Measurements from ENCODE around the gene CES1.
"Not testable (repeated sequence)": the region's sequence is repeated elsewhere in the genome, so short reads cannot be mapped to it uniquely, and the experiment has no call there.

The CES1 gene

DNA sequence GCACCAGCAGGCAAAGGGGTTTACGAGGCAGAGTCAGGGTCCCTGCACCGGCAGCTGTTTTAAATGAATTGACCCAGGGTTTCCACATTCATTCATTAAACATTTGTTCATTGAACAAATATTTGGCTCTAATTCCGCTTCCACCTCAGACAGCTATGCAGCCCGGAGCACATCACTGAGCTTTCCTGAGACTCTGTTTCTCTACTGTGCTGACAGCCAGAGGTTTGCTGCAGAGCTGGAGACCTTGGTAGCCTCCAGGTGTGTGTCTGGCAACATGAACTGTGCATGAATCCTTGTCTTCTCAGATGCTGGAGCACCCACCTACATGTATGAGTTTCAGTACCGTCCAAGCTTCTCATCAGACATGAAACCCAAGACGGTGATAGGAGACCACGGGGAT is 42.7 kb downstream of the CES1 start:
- DNase-seq: not testable (repeated sequence)

DNA sequence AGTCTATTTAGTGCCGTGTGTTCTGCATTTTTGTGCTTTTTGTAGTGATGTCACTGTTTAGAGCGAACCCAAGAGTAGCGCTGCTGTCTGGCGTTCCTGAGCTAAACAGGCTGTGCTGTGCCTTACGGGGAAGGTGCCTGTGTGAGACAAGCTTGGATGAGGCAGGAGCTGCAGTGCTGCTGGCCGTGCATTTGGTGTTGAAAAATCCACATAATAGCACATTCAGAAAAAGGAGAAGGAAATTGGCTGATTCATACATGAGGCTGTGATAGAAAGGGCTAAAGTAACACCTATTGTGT is 50.2 kb downstream of the CES1 start:
- DNase-seq: not testable (repeated sequence)

DNA sequence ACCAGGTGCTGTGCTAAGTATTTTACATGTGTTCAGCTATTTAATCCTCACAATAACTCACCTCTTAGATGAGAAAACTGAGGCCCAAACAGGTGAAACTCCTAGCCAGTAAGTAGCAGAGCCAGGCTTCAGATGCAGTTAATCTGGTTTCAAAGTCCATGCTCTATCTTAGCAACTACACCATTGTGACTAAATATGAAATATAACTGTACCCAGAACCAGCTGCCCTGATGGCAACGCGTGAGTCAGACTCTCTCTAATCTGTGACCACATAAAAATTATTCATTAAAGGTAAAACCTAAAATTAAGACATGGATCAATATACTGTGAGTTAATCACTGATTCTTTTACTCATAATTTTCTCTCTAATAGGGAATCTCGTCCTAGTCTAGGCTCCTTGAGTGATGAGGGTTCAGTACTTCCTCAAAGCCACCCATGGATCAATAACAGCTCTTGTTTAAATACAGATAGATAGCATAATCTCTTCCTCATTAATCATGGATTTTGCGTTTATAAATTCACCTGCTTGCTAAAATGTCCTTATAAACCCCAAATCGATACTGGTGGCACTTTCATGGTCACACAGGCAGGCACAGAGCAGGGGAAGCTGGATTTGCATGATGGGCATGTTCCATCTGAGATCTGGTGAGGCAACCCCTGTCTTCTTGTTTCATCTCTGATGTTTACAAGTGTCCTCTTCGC is 50.7 kb downstream of the CES1 start:
- DNase-seq: not testable (repeated sequence)

DNA sequence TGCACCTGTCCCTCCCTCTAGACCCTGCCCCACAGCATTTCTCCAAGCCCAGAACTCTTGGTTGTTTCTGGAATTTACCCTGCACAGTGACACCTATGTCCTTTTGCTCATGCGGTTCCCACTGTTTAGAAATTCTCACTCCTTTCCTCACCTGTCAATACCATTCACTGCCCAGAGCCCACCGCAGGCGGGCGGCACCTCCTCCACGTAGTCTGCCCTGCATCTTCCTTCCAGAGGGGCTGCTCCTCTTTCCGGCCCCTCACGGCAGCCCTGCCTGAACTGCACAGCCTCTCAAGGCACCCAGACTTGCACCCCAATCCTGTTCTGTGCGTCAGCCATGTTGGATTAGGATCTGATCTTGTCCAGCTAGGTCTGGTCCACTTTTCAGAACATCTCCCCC is 51.4 kb downstream of the CES1 start:
- DNase-seq: not testable (repeated sequence)

DNA sequence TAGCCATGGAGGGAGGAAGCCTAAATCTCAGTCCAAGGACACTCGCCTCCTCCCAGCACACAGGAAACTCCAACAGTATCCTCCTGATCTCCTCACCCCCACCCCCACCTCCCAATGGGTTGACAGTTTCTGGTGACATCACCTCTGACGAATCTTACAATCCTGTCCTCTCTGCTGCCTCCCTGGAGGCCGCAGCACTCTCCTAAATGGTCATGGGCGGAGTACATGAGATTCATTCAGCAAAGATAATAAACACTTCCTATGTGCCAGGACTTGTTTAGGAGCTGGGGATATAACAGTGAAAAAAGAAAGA is 52.8 kb downstream of the CES1 start:
- DNase-seq: not testable (repeated sequence)

DNA sequence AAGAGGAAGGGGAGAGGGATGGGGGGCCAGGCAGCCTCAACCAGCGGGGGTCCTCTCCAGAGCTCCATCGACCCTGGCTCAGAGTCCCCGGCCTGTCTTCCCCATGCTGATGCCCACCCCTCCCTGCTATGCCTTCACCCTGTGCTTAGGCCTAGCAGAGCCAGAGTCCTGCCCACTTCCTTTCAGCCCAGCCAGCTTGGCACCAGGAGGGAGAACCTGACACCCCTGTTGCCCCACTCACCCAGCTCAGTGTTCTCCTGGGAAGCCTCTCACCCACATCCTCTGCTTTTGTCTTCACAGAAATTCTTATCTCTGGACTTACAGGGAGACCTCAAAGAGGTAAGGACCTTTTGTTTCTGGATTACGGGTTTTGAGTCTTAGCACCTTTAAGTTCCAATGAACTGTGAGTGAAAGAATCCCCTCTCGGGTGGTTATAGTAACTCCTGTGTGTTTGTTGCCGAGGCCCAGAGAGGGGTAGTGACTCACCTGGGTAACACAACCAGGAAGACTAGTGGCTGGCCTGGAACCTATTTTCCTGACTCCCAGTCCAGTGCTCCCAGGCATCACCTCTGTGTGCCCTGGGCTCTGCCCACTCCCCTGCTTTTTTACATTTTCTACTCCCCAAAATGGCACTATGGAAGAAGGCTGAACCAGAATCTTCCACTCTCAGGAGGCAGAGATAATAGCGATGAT is 53.3 kb downstream of the CES1 start:
- no peak for DNase-seq

DNA sequence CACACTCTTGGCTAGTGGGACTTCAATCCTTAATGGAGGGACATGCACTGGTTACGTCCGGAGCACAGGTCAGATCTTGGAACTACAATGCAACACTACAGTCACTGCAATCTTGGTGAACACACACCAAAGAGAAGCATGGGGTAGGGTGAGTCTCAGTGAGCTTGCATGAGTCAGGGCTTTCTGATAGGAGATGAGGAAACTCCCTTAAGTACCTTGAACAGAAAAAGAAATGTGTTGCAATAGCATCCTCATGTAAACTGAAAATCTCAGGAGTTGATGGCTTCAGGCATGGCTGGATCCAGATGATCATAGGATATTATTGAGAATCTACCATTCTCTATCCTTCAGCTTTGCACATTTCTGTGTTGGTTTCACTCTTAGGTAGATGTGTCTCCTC is 54.1 kb downstream of the CES1 start:
- no peak for DNase-seq

DNA sequence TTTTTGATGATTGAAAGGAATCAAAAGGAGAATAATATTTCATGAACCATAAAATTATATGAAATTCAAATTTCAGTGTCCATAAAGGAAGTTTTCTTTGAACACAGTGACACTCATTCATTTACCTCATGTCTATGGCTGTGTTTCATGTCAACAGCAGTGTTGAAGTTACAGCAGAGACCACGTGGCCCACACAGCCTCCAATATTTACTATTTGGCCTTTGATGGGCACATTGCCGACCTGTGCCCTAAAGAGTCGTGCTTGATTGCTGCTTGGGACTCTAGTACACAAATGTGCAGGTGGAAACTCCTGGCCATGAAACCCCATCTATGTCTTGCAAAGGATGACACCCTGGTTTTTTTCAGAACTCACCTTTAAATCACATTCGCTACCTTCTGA is 57.0 kb downstream of the CES1 start:
- no peak for DNase-seq

DNA sequence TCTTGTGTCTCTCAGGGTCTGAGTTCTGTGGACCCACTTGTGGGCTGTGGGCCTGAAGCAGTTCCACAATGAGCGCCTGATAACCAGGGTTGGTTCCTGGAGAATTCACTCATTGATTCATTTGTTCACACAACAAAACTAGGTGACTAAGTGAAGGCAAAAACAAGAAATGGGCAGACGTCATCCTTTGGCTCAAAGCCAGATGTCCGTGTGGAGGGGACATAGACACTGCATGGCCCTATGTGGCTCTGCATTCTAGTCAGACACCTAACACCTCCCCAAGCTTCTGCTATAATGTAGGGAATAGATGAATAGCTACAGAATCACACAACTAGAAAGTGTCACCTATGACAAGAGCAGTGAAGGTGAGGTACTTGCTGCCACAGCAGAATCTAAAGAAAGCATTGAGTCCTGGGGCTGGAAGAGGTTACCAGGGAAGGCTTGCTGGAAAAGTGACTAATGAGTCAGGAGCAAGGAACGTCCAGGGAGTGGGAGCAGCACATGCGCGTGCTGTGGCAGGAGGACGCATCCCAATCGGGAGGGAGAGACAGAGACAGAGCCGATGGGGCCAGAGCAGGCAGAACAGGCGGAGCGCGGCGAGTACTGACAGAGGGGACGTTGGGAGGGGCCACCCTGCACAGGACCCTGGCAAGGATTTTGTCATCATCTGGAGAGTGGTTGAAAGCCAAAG is 58.9 kb downstream of the CES1 start:
- no peak for DNase-seq

DNA sequence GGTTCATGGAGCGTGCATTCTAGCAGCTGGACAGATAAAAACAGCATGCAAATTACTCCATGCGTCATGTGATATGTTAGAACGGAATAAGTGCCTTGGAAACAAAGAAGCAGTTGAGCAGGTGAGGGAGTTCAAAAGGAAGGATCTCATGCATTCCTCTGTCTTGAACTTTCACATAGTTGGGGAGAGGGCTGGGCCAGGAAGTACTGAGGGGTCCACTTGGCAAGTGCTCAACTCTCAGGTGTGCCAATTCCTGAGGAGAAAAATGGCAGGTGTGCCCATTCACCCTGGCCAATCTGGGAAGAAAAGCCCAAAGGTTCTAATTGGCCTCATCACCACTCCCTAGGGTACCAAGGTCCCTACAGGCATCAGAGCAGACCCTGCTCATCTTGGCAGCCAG is 67.7 kb downstream of the CES1 start:
- no peak for DNase-seq

DNA sequence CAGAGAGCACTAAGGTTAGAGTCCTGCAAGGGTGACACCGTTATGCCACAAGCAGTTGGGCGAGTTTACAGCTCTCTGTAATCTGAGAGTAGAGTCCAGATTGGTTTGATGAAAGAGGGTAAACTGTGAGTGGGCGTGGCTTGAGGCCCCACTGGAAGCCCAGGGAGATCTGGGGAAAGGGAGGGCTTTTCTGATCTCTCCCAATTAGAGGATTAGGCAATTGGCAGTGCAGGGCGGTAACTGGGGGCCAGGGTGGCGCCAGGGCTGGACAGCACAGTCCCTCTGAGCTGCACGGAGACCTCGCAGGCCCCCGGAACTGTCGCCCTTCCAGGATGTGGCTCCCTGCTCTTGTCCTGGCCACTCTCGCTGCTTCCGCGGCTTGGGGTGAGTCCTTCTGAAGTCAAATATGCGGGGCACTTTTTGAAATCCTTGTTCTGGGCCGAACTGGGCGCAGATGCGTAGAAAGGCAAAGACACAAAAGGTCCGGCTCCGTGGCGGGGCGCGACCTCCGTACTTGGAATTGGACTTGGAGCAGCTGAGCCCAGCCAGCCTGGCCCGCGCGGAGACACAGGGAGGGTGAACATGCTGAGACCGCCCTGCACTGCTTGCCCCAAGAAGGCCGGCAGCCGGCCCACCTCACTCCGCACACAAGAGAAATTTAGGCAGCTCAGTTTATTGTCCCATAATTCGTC is 72.4 kb downstream of the CES1 start:
- no peak for DNase-seq

DNA sequence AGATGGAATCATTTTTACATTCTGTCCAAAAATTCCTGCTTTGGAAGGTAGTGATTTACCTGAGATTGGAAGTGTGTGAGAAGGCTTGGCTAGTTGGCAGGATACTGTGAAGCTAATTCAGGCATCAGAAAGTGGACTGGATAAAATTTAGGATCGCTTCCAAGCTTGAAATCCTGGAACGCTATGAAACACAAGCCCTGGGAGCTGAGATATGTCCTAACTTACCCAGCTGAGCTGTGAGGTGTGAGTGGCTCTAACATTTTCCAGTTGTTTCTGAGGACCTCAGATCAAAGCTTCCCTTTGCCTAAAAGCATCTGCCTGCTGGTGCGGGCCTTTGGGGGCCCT is 73.0 kb downstream of the CES1 start:
- not testable (repeated sequence) for DNase-seq

DNA sequence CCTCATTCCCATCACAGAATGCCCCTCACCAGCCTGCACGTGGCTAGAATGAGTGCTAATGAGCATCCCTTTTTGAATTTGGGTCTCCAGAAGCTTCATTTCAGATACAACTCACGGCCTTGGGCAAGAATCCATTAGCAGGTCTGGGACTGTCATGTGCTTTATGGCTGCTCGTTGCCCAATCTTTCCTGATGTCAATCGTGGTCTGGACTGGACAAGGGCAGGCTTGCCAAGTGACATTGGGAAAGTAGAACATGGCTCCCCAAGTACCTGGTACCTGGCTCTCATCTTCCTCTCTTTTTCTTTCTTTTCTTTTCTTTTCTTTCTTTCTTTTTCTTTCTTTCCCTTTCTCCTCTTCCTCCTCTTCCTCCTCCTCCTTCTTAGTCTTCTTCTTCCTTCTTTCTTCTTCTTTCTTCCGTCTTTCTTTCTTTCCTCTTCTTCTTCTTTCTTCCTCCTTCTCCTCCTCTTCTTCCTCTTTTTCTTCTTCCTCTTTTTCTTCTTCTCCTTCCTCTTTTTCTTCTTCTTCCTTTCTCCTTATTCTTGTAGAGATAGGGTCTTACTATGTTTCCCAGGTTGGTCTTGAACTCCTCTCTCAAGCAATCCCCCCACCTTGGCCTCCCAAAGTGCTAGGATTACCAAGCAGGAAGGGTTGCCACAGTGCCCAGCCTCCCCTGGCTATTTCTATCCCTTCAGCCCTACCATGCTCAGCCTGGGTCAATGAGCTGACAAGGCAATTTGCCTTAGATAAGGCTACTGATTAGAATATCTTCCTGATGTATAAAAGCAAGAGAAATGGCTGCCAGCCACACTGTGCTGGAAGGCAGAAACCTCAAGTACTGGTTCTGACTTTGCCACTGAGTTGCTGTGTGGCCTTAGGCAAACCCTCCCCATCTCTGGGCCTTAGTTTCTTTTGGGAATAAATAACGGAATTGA is 75.0 kb downstream of the CES1 start:
- not testable (repeated sequence) for DNase-seq

DNA sequence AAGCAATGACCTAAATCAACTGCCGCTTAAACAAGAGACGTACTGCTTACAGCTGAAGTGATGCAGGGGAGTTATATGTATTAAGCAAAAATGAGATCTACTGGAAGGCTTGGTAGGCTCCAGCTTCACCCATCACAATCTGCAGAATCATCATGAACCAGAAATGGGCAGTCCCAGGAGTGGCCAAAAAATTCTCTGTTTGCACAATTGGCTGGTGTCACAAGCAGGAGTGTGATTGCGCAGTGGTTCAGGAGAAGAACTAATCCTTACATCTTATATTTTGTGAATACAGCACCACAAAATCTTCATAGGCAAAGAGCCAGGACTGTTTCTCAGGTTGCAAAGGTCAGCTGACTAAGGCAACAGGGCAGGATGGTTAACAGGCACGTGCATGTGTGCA is 75.9 kb downstream of the CES1 start:
- DNase-seq: no peak

DNA sequence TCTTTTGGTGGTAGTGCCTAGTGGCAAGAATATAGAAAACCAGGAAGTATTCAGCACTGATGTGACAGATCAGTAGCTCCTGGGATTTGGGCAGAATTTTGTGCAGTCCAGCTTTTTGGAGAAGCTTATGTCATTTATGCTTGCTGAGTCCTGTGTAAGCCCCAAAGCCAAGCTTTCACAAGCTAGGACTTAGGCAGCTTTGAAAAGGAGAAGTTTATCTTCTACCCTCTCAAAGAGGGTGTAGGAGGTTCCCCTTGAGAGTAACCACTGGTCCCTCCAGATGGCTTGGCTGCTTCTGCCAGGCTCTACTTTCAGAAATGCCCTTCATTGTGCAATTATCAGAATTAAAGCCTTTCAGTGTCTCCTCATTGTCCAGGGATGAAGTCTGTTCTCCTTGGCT is 78.8 kb downstream of the CES1 start:
- DNase-seq: no peak

DNA sequence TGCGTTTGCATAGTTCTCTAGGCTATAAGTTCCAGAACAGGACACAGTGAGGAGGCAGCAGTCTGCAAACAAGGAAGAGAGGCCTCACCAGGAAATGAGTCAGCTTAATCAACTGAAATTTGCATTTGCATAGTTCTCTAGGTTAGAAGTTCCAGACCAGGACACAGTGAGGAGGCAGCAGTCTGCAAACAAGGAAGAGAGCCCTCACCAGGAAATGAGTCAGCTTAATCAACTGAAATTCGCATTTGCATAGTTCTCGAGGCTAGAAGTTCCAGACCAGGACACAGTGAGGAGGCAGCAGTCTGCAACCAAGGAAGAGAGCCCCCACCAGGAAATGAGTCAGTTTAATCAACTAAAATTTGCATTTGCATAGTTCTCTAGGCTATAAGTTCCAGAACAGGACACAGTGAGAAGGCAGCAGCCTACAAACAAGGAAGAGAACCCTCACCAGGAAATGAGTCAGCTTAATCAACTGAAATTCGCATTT is 79.7 kb downstream of the CES1 start:
- DNase-seq: peak; percentile 21
